ENCODE results near the gene ANKRD29.

The ANKRD29 gene

DNA sequence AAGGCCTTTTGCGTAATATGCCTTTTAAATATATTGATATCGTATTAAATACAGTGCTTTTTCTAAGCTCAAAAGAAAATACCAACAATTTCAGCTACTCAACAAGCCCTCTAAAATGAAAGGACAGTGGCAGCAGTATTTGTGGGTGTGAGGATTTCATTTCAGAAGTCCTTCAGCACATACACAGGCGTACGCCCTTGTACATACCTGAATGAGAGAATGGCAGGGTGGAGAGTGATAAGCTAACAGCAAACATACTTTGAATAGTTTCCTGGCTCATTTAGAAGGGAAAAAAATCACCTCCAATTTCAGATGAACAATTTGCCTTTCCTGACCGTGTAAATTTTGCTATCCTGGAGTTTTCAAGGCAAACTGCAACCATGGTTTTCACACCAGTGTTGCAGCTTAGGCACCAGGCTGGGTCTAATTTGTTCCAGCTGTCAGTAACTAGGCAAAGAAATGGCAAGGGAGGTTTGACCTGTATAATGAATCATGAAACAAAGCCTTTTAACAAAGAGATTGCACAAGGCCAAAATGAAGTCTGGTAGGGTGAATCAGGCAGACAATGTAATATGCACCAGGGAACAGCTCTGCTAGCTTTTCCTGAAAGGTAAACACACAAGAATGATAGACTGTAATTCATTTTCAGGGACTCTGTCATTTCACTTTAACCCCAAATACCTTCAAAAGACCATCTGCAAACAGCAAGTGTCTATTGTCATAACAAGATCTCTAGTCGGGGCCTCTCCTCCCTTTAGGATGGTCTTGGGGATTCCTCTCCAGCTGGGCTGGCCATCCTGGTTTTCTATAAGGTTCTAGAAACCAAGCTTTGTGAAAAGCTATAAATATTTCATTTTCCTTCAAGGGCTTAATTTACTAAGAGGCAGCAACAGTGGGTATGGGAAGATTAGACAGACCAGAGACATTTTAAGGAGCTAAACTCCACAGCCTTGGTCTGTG lies 11.5 kb downstream of the ANKRD29 start:
- TF ChIP-seq, protein P1, sequence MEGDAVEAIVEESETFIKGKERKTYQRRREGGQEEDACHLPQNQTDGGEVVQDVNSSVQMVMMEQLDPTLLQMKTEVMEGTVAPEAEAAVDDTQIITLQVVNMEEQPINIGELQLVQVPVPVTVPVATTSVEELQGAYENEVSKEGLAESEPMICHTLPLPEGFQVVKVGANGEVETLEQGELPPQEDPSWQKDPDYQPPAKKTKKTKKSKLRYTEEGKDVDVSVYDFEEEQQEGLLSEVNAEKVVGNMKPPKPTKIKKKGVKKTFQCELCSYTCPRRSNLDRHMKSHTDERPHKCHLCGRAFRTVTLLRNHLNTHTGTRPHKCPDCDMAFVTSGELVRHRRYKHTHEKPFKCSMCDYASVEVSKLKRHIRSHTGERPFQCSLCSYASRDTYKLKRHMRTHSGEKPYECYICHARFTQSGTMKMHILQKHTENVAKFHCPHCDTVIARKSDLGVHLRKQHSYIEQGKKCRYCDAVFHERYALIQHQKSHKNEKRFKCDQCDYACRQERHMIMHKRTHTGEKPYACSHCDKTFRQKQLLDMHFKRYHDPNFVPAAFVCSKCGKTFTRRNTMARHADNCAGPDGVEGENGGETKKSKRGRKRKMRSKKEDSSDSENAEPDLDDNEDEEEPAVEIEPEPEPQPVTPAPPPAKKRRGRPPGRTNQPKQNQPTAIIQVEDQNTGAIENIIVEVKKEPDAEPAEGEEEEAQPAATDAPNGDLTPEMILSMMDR (conservative IDR thresholded peaks at IDR 0.05): no peak
- no peak overlapping the region for H3K27ac ChIP-seq

- TF ChIP-seq, protein P1 (conservative IDR thresholded peaks at IDR 0.05): no peak
- H3K27ac ChIP-seq: no peak overlapping the region
Observed at GRCh38 chr18:23648940-23649607, 13.6 kb downstream of the ANKRD29 start.

DNA sequence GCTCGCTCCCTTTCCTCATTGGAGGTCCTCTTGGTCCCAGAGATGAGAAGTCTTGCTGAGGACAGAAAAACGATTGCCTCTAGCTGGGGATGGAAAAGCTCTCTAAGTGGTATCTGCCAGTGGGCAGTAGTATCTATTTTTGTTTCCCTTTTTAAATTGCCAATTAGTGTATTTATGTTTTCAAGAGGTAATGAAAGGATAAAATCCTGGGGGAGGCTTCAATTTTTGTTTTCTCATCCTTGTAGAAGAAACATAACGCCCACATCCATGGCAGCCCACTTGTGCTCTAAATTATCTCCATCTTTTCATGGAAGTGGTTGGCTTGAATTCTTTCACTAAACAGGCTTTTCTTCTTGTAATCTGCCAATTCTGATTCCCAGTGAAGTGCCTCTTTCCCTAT lies 14.3 kb downstream of the ANKRD29 start:
- no peak overlapping the region for H3K27ac ChIP-seq
- TF ChIP-seq, protein P1 (conservative IDR thresholded peaks at IDR 0.05): no peak

- TF ChIP-seq, protein P1 (conservative IDR thresholded peaks at IDR 0.05): no peak
- H3K27ac ChIP-seq: no peak overlapping the region
Observed at GRCh38 chr18:23646282-23646681, 16.4 kb downstream of the ANKRD29 start.

DNA sequence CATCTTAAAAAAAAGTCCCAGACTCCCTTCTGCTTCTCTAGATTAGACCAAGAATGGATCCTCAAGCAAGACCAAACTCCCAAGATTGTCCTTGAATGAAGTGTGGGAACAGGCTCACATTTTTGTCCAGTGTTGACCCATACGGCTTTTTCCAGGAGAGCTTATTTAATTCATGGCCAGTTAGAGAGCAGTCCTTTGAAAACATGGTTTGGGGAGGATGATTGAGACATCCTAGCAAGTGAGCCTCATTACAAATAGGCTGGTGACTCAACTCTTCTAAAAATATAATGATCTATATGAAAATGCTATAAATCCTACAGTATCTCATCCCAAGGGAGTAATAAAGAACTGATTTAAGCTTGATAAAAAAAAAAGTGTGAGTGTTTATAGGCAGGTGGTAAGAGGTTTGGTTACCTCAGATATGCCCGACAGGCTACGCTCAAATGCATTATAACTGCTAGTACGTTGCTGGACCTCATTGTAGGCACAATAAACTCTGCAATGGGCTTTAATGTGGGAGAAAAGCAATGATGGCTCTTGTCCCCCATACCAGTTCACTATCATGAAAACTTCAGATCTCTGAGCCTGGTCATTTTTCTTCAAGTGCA lies 17.0 kb downstream of the ANKRD29 start:
- no peak overlapping the region for H3K27ac ChIP-seq
- TF ChIP-seq, protein P1 (conservative IDR thresholded peaks at IDR 0.05): no peak

- TF ChIP-seq, protein P1 (conservative IDR thresholded peaks at IDR 0.05): no peak
- no peak overlapping the region for H3K27ac ChIP-seq
Observed at GRCh38 chr18:23643815-23644490, 18.8 kb downstream of the ANKRD29 start.

All from VCaP (cell line).